Ishikawa (cell line): ENCODE data around the gene MTG2.

ENCODE experiments used
- CEBPB ChIP-seq: IDR thresholded peaks from 2 replicates; pipeline ENCODE4 v1.6.1; 2012
- CREB1 ChIP-seq: IDR thresholded peaks from 2 replicates; pipeline ENCODE4 v1.6.1; 2012; ENCODE audit warnings: low read depth
- EGR1 ChIP-seq: IDR thresholded peaks from 2 replicates; pipeline ENCODE4 v1.6.1; 2012
- EP300 ChIP-seq: IDR thresholded peaks from 2 replicates; pipeline ENCODE4 v1.6.1; 2012; ENCODE audit warnings: borderline replicate concordance
- FOXM1 ChIP-seq: IDR thresholded peaks from 2 replicates; pipeline ENCODE4 v1.6.1; 2012; ENCODE audit warnings: low read depth, borderline replicate concordance
- NFIC ChIP-seq: IDR thresholded peaks from 2 replicates; pipeline ENCODE4 v1.6.1; 2012
- RAD21 ChIP-seq: IDR thresholded peaks from 2 replicates; pipeline ENCODE4 v1.6.1; 2012; ENCODE audit warnings: low read depth
- TAF1 ChIP-seq: IDR thresholded peaks from 2 replicates; pipeline ENCODE4 v1.6.1; 2012; ENCODE audit warnings: low read depth, mild to moderate bottlenecking
- TCF12 ChIP-seq: IDR thresholded peaks from 2 replicates; pipeline ENCODE4 v1.6.1; 2012; ENCODE audit warnings: low read depth
- TEAD4 ChIP-seq: IDR thresholded peaks from 2 replicates; pipeline ENCODE4 v1.6.1; 2012
- YY1 ChIP-seq: IDR thresholded peaks from 2 replicates; pipeline ENCODE4 v1.6.1; 2012; ENCODE audit warnings: low read depth
- ZBTB7A ChIP-seq: IDR thresholded peaks from 2 replicates; pipeline ENCODE4 v1.6.1; 2012; ENCODE audit warnings: low read depth
- TF ChIP-seq, protein P1 (sequence below): IDR thresholded peaks from 2 replicates; pipeline ENCODE4 v1.6.1; 2012; ENCODE audit warnings: low read depth, mild to moderate bottlenecking
- TF ChIP-seq, protein P2 (sequence below): IDR thresholded peaks from 2 replicates; pipeline ENCODE4 v1.6.1; 2012
- TF ChIP-seq, protein P3 (sequence below): IDR thresholded peaks from 2 replicates; pipeline ENCODE4 v1.6.1; 2012

Gene MTG2

DNA sequence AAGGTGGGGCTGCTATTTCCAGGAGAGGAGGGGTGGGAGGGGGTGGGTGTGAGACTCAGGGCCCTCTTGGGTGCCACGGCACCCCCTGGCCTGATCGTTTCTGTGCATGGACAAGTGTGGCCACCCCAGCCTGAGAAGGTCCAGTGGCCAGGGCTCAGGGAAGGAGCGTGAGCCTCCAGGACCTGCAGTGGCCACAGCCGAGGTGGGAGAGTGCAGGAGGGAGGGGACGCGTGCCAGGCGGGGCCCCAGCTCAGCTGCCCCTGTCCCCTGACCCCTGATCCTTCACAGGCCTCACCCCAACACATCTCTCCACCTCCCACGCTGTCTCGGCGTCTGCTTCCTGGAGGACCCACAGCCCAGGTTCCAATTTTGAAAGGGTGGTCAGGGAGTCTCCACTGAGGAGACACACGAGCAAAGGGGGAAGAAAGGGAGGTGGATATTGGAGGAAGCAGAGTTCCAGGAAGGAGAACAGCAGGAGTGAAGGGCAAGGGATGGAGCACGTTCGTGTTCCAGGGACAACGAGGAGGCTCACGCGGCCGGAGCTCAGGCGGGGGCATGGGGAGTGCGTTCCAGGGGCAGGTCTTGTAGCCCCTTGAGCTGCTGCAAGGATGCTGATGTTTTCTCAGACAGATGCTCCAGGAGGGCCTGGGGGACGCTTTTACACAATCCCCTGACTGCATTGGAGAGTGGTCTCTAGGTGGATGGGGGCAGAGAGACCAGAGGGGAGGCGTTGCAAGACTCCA lies 41.5 kb downstream of the MTG2 start:
- no peak for TF ChIP-seq FOXM1
- TF ChIP-seq TCF12 = no peak
- TF ChIP-seq, protein P1, sequence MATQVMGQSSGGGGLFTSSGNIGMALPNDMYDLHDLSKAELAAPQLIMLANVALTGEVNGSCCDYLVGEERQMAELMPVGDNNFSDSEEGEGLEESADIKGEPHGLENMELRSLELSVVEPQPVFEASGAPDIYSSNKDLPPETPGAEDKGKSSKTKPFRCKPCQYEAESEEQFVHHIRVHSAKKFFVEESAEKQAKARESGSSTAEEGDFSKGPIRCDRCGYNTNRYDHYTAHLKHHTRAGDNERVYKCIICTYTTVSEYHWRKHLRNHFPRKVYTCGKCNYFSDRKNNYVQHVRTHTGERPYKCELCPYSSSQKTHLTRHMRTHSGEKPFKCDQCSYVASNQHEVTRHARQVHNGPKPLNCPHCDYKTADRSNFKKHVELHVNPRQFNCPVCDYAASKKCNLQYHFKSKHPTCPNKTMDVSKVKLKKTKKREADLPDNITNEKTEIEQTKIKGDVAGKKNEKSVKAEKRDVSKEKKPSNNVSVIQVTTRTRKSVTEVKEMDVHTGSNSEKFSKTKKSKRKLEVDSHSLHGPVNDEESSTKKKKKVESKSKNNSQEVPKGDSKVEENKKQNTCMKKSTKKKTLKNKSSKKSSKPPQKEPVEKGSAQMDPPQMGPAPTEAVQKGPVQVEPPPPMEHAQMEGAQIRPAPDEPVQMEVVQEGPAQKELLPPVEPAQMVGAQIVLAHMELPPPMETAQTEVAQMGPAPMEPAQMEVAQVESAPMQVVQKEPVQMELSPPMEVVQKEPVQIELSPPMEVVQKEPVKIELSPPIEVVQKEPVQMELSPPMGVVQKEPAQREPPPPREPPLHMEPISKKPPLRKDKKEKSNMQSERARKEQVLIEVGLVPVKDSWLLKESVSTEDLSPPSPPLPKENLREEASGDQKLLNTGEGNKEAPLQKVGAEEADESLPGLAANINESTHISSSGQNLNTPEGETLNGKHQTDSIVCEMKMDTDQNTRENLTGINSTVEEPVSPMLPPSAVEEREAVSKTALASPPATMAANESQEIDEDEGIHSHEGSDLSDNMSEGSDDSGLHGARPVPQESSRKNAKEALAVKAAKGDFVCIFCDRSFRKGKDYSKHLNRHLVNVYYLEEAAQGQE = no peak
- TF ChIP-seq CREB1 = no peak
- no peak for TF ChIP-seq YY1
- TF ChIP-seq, protein P2, sequence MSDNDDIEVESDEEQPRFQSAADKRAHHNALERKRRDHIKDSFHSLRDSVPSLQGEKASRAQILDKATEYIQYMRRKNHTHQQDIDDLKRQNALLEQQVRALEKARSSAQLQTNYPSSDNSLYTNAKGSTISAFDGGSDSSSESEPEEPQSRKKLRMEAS = no peak
- no peak for TF ChIP-seq CEBPB

DNA sequence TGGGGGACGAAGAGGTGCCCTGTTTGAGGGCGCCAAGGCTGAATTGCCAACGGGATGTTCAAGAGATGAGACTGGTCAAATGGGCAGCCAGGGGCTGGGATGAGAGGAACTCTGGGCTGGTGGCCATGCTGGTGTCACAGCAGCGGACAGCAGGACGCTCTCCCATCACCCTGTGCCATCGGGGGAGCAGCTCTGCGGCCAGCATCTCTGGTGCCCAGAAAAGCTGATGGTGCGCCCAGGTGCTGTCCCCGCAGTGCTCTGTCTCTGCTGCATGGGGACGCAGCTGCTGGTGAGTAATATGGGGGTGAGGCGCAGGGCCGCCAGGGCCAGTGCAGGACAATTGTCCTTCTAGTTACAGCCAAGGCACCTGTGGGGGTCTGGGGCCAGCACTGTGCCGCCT lies 42.2 kb downstream of the MTG2 start:
- TF ChIP-seq, protein P2 = no peak

DNA sequence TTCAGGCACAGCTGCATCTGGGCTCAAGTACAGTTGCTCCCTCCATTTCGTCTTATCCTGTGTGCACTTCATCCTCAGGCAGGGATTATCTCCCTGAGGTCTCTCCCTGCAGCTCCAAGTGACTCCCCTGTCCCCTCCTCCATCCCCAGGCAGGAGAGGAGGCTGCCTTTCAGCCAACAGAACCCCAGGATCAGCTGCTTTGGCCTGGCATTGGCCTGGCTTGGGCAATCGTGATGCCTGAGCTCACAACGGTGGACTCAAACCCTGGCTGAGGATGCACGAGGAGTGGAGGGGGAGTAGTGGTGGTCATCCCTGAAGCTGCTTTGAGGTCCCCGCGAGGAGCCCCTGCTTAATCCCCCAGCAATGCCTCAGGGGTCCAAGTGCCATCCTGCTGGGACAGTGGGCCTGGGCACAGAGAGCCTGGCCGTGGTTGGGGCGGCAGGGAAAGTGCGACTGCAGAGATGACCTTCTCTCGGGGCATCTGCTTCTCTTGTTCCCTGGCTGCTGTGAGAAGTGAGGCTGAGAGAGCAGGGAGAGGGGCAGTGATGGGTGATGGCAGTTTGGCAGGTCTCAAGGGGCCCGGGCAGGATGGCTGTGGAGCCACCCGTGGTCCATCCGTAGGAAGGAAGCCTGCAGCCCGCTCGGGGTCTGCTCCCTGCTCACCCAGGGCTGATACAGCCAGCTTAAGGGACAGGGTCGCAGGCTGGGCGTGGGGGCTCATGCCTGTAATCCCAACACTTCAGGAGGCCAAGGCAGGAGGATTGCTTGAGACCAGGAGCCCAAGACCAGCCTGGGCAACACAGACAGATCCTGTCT lies 43.2 kb downstream of the MTG2 start:
- no peak for TF ChIP-seq CEBPB
- TF ChIP-seq CREB1 = no peak
- TF ChIP-seq EP300 = no peak
- TF ChIP-seq TCF12 = no peak
- no peak for TF ChIP-seq FOXM1
- TF ChIP-seq YY1 = no peak
- TF ChIP-seq RAD21 = no peak
- TF ChIP-seq TEAD4 = no peak
- TF ChIP-seq, protein P1 = no peak
- no peak for TF ChIP-seq EGR1
- no peak for TF ChIP-seq NFIC
- no peak for TF ChIP-seq ZBTB7A
- TF ChIP-seq, protein P2 = no peak

DNA sequence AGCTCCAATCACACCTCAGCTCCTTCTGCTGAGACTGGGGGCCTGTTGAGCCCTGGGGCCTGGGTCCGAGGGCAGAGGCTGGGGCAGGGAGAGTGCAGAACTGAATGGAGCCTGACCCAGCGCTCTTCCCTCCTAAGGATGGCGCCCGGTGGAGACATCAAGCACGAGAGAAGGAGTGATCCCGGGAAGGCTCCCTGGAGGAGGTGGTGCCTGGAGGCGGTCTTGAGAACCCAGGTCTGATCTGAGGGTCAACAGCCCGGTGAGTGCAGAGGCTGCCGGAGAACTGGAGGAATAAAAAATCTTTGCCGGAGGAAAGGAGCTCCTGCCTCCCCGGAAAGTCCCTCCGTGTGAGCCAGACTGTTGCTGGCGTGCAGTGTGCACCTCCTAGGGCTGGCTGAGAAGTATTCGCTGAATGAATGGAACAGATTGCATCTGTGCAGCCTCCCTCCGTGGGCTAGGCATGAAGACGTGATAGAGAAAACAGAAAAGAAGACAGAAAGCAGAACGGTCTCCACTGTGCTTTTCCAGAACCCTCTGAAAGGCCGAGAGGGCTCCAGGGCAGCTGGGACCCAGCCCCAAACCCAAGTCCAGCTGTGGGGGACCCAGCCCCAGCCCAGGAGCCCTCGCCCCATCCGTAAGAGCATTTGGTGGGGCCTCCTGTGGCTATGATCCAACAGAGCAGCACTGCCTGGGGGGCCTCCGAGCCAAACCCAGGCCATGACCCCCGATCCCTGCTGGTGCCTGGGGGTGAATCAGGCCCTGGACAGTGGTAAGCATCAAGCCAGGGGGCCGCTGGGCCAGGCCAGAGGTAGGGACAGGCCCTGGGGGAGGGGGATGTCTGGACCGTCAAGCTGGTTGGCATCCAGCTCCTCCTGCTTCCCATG lies 44.1 kb downstream of the MTG2 start:
- TF ChIP-seq, protein P3, sequence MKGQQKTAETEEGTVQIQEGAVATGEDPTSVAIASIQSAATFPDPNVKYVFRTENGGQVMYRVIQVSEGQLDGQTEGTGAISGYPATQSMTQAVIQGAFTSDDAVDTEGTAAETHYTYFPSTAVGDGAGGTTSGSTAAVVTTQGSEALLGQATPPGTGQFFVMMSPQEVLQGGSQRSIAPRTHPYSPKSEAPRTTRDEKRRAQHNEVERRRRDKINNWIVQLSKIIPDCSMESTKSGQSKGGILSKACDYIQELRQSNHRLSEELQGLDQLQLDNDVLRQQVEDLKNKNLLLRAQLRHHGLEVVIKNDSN = no peak
- no peak for TF ChIP-seq TAF1
- TF ChIP-seq, protein P2 = no peak

DNA sequence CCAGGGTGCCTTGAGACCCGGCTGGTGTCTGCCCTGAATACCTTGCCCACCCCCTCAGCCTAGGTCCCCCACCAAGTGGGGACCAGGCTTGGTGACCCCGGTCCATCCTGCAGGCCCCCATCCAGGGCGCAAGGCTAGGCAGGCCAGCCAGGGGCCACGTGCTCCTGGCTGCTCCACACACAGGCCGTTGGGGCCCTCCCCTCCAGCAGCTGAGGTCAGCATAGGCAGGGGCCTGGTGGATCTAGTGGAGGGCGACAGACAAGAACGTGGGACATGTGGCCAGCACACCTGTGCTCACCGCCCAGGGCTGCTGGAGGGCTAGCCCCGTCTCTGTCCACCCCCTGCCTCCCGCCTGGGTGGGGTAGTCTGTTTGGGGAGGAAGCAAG lies 44.8 kb downstream of the MTG2 start:
- TF ChIP-seq, protein P2 = 0 out of 2 replicates have a peak, but pooled peaks have one; percentile 3
- TF ChIP-seq, protein P1 = no peak
